Measurements from ENCODE around the gene NOTCH1.

GRCh38 chr9:136592666-136593065 is 46.8 kb upstream of the NOTCH1 start:
- no peak for TF ChIP-seq CTCF (IDR thresholded peaks at IDR 0.05; ENCODE audit: poor library complexity, severe bottlenecking)
- TF ChIP-seq POLR2AphosphoS5 (IDR thresholded peaks at IDR 0.05): no peak
